ENCODE data around the gene PKD2.
"Not testable (repeated sequence)": the region's sequence is repeated elsewhere in the genome, so short reads cannot be mapped to it uniquely, and the experiment has no call there.

Gene PKD2

DNA sequence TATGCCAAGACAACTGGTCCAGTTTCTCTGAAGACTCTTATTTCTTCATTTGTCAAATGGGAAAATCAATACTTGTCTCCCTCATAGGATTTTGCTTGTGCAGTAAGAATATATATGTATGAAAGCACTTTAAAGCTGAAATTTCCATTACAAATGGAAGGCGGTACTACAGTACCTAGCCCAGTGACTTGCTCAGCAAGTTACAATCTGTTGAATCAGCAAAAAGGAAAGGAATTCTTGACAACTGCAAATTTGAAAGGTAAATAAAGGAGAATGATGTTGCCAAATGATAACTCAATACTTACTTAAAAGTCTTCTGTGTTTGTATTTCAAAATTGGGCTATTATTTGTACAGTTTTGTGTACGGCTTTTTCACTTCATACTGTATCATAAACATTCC lies 71.1 kb downstream of the PKD2 start:
- no peak for DNase-seq

GRCh38 chr4:88080626-88081025 lies 73.2 kb downstream of the PKD2 start:
- no peak for DNase-seq

GRCh38 chr4:88087004-88087403 lies 79.6 kb downstream of the PKD2 start:
- DNase-seq = no peak

DNA sequence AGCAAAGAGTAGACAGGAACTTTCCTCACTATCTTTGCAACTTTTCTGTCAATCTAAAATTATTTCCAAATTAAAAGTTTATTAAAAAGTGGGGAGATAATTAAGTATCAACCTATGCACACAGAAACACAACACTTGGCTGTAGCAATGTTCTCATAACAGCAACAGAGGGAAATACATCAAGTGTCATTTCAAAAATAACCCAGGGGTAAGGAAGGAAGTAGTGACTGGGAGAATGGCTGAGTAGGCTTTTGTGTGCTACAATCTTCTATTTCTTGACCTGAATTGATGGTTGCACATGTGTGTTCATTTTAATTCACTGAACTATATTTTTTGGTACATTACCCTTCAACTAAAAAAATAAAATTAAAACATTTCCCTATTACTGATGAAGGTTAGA lies 83.5 kb downstream of the PKD2 start:
- no peak for DNase-seq

- DNase-seq = no peak
These were observed 83.9 kb downstream of the PKD2 start for GRCh38 chr4:88091378-88091777.

- no peak for DNase-seq
These were observed 86.4 kb downstream of the PKD2 start for GRCh38 chr4:88093874-88094273.

DNA sequence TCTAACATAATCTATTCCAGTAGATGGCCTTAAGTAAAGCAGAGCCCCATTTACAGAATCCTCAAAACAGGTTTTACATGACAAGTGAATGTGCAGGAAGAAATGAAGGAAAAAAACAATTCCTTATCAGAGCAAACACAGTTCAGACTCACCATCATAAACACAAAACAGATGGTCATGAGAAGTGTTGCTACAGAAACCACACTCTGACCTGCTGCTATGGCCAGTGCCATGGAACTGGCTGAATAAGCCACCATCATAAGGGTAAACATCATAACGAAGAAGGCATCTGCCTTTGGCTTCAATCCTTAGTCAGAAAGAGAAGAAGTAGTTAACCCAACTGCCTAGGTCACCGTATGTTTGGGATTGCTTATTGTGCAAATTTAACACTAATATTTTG lies 89.9 kb downstream of the PKD2 start:
- DNase-seq = no peak

GRCh38 chr4:88097781-88098180 lies 90.3 kb downstream of the PKD2 start:
- DNase-seq = no peak

DNA sequence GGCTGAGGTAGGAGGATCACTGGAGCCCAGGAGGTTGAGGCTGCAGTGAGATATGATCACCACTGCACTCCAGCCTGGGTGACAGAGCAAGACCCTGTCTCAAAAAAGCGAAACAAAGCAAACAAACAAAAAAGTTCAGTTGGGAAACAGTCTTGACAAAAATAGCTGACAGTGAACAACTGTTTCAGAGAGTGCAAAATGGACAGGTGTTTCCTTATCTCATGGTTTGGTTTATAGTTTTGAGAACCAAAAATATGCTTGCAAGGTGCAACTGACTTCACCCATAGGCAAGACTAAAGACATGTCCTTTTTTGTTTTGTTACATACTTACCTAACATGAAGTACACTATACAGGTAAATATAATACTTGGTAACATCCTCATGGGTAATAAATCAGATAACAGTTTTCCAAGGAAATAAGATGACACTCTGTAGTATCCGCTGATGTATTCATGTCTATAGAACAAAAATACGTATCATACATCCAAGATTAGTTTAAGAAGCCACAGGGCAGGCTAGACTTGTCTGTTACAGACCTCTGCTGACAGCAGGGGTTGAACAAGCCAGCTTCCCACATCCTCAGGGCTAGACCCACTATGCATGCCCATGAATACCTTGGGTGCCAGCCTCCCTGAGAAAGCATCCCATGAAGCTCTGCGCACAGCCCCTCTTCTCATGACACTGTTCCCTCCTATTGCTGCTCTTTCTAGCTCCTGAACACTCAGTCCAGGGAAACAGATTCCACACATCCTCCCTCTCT lies 91.7 kb downstream of the PKD2 start:
- DNase-seq = no peak

GRCh38 chr4:88101165-88101564 lies 93.7 kb downstream of the PKD2 start:
- no peak for DNase-seq

DNA sequence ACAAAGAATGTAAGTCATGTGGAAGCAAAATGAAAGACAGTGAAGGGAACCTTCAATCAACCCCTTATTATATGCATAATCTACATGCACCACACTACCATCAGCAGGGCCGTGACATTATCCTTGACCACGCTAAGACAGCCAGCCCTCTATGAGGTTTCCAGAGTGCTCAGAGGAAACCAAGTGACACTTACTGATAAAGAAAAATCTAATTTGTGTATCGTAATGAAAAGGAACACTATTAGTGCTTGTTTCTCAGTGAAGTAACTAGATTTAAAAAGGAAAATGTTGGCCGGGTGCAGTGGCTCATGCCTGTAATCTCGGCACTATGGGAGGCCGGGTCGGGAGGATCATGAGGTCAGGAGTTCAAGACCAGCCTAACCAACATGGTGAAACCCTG lies 94.6 kb downstream of the PKD2 start:
- DNase-seq = no peak

DNA sequence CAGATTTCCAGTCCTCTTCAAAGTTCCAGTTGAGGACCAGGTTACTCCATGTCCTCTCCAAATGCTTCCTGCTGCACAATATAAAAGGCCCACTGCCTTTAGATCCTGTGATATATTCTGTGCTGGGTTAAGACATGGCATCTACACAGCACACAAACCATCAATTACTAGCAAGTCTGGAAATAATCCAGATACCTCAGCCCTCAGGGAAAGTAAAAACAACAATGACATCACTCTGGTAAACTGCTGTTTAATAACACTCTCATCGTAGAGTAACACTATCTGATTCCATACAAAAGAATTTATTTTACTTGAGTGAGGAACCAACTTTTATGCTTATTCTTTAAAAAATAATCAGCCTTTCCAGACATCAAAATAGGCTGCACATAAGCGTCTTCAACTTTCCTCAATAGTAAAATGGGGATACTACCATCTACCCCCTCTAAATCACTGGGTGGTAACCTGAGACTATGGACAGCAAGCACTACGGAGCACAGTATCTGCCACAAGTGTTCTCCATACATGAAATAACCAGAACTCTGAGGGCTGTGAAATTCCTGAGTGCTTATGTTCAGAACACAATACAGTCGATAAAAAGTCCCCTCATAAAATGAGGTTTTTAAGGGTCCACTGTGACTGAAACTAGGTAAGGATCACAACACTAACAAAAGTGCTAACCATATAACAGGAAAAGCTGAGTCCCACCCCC lies 97.6 kb downstream of the PKD2 start:
- no peak for DNase-seq

DNA sequence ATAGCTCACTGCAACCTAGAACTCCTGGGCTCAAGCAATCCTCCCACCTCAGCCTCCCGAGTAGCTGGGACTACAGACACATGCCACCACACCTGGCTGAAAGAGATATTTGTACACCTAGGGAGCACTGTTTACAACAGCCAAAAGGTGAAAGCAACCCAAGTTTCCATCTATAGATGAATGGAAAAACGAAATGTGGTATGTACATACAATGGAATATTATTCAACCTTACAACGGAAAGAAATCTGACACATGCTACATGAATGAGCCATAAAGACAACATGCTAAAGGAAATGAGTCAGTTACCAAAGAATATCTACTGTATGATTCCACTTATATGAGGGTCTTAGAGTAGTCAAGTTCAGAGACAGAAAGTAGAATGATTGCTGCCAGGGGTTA lies 98.8 kb downstream of the PKD2 start:
- no peak for DNase-seq

- no peak for DNase-seq
These were observed 100.1 kb downstream of the PKD2 start for GRCh38 chr4:88107406-88108107.

DNA sequence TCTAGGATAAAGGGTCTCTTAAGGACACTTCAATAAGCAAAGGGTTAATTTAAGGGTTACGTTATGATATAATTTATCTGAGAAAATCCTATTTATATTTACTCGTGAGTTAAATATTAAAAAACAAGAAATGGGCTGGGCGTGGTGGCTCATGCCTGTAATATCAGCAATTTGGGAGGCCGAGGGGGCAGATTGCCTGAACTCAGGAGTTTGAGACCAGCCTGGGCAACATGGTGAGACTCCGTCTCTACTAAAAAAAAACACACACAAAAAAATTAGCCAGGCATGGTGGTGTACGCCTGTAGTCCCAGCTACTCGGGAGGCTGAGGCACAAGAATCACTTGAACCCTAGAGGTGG lies 100.7 kb downstream of the PKD2 start:
- not testable (repeated sequence) for DNase-seq

- DNase-seq = no peak
These were observed 101.3 kb downstream of the PKD2 start for GRCh38 chr4:88108747-88109122.

DNA sequence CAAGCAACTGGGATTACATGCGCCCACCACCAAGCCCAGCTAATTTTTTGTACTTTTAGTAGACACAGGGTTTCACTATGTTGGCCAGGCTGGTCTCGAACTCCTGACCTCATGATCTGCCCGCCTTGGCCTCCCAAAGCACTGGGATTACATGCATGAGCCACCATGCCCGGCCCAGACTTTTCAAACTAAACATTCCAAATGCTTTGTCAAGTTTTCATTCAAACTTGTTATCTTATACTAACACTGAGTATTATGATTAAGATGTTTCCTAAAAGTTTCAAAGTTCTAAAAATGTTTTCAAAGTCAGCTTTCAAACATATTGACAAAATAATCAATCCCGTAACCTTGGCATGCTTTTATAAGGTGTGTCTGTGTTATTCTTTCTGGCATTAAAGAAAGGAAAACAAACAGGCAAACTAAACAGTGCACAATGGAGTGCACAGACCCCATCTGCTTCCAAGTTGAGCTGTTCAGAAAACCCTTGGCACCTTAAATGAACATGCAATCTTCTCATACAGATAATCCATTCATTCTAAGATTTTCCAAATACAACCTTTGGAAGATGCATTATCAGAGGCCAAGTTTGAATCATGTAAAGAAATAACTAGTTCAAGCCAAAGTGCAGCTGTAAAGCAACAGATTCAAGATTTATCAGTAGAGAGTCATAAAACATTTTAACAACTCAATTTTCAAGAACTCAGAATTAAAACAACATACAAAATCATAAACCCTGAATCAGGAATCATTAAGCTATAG lies 101.9 kb downstream of the PKD2 start:
- no peak for DNase-seq

- DNase-seq = no peak
These were observed 103.4 kb downstream of the PKD2 start for GRCh38 chr4:88110826-88111225.

DNA sequence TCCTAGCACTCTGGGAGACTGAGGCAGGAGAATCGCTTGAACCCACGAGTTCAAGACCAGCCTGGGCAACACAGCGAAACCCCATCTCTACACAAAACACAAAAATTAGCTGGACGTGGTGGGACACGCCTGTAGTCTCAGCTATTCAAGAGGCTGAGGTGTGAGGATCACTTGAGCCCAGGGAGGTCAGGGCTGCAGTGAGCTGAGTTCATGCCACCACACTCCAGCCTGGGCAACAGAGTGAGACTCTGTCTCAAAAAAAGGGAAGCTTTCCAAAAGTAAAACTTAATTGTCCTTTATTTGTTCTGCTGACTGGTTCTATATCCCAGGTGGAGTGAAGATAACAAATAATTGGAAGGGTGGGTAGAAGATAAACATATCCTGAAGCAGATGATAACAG lies 105.4 kb downstream of the PKD2 start:
- no peak for DNase-seq

DNA sequence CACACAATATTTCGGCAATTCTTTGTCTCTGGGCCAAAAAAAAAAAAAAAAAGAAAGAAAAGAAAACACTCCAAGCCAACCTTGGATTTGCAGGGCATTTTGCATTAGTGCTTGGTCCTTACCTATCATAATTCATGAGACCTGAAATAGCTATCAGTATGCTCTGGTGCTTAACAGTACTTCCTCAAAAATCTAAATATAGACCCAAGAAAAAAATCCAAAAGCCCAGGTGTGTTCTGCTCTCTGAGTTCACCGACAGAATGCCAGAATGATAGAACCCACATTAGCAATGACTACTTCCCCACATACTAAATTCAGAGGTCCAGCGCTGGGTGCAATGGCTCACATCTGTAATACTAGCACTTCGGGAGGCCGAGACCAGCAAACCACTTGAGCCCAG lies 108.2 kb downstream of the PKD2 start:
- no peak for DNase-seq

- DNase-seq = no peak
These were observed 112.5 kb downstream of the PKD2 start for GRCh38 chr4:88119943-88120342.

- DNase-seq = not testable (repeated sequence)
These were observed 114.8 kb downstream of the PKD2 start for GRCh38 chr4:88122260-88122659.

Data from stimulated activated CD4-positive, alpha-beta T cell treated with anti-CD3 and anti-CD28 coated beads, Interleukin-12 subunit alpha, Interleukin-12 subunit beta, amount 100 ng/mL, for 4 hours (primary cell).